SKM-1 treated with dmso at 0.1 percent for 144 hours (cell line): ENCODE measurements around the gene TP53I11.

Experiments
- DNase-seq: peaks from one replicate; lab custom pipeline; 2025; ENCODE audit not compliant: unreplicated experiment; lab: John Stamatoyannopoulos, UW

TP53I11 gene

DNA sequence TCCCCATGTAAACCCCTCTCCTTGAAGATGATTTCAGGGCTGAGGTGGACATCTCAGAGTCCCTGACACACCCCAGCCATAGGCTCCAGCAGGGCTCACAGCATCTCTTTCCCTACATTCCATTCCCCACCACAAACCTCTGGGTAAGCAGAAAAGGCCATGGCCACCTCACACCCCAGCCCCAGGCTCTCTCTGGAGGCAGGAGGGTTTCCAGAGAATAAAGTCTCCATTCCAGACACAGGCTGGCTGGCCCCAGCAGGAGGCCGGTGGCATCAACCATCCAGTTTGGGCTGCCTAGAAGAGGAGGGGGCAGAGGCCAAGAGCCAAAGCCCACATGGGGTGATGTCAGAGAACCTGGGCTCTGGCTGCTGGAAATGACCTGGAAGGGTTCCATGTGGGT lies 61.4 kb downstream of the TP53I11 start:
- no peak for DNase-seq

GRCh38 chr11:44887636-44888035 lies 63.0 kb downstream of the TP53I11 start:
- DNase-seq, result no peak

DNA sequence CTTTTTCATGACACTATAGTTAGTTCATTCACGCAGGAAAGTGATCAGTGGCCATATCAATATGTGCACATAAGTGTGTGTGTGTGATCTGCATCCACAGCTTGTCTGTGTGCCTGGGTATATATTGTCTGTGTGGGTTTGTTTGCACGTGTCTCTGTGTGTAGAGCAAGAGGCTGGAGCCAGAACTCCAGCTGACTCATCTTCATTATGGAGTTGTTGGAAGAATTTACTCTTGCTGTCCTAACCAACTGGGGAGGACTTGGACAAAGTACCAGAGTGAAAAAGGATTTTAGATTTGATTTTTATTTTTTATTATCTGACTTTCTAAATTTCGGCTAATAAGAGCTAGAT lies 63.9 kb downstream of the TP53I11 start:
- DNase-seq, result no peak

DNA sequence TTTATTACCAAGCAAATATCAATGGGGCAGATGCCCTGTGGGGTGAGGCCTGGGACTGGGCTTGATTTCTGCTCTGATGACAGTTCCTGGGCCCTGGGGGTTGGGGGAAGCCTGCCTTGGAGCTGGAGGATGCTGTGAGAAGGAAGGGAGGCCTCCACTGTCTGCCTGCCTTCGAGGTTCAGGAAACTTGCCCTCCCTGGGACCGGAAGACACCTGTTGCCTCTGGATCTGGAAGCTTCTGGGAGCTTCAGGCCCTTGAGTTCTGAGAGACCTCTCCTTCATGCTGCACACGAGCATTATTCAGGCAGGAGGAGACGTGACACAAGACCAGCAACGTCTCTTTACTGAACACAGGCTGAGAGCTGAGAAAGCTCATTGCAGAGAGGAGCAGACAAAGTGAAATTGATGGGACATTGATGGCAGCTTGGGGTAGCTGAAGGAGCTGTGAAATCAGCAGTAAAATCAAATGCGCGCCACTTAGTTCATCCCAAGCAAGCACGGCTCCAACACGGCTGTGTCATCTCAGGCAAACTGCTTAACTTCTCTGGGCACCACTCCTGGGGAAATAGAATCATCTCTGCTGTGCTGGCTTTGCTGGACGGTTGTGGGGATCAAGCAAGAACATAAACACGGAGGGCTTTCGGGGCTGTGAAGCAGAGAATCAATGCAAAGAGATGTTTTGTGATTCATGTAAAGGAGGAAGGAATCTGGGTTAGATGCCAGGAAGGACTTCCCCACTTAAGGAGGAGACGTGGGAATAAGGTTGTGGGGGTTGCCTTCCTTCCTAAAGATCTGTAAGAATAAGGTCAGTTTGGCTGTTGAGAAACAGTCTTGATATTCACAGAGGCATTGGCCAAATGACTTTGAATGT lies 64.5 kb downstream of the TP53I11 start:
- DNase-seq, result no peak

- DNase-seq, result no peak
These were observed 65.4 kb downstream of the TP53I11 start for GRCh38 chr11:44885065-44885810.

DNA sequence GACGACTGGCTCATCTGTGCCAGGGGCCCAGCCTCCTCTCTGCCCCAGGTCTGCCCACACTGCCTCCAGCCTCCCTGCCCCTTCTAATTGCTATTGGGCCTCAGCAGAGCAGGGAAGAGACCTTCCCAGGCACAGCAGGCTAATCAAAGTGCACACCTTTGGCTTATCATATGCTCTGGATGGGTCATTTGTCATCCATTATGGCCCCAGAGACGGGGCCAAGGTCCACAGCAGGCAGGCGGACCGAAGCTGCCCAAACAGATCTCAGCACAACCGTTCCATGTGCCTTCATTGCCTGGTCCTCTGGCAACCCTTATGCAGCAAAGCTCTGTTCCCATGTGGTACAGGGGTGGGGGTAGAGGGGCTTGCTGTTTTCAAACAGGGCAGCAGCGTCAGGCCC lies 66.6 kb downstream of the TP53I11 start:
- no peak for DNase-seq

DNA sequence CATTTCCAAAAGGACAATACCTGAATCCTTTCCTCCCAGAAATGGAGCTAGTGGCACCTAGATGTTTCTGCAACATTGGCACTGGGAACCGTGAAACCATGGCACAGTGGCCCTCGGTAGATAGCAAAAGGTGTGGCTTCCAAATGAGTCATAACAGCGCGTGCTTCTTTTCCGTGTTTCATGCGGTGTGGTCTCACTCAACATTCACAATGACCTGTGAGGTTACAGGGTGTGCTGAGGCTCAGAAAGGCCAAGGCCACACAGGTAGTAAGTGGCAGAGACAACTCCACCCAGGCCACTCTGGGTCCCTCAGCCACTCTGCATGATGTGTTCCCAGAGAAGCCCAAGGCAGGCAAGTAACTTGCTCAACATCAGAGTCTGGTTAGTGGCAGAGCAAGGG lies 67.4 kb downstream of the TP53I11 start:
- no peak for DNase-seq
